NB4 (cell line): ENCODE results near the gene ADORA2B.
A peak's percentile ranks its signal among the peaks of the same experiment; 100 is the strongest.

Experiments used
- DNase-seq: peaks from one replicate; pipeline ENCODE4 v3.0.0; 2010; ENCODE audit warnings: low read depth
- H3K4me3 ChIP-seq: one replicate; pipeline ENCODE4 v1.5.1; 2011; ENCODE audit warnings: mild to moderate bottlenecking, low read depth, low read length, moderate library complexity
- MAX ChIP-seq: IDR thresholded peaks from 2 replicates; pipeline ENCODE4 v1.6.1; 2011; ENCODE audit warnings: low read depth, low read length
- MYC ChIP-seq: IDR thresholded peaks from 2 replicates; pipeline ENCODE4 v1.6.1; 2011; ENCODE audit warnings: low read depth, low read length
- POLR2A ChIP-seq: IDR thresholded peaks from 2 replicates; pipeline ENCODE4 v1.6.1; 2011; ENCODE audit warnings: mild to moderate bottlenecking; ENCODE audit not compliant: insufficient read length; ENCODE audit errors: extremely low read depth
- TF ChIP-seq, protein P1 (sequence below): IDR thresholded peaks from one replicate; pipeline ENCODE4 v1.5.1; 2012; ENCODE audit warnings: low read depth, low read length

ADORA2B gene

GRCh38 chr17:15920758-15921239, 24.1 kb upstream of the ADORA2B start:
- TF ChIP-seq POLR2A, result no peak
- no peak; the same call in 1 of the 2 replicates for TF ChIP-seq MAX
- TF ChIP-seq MYC, result no peak
- TF ChIP-seq, protein P1, sequence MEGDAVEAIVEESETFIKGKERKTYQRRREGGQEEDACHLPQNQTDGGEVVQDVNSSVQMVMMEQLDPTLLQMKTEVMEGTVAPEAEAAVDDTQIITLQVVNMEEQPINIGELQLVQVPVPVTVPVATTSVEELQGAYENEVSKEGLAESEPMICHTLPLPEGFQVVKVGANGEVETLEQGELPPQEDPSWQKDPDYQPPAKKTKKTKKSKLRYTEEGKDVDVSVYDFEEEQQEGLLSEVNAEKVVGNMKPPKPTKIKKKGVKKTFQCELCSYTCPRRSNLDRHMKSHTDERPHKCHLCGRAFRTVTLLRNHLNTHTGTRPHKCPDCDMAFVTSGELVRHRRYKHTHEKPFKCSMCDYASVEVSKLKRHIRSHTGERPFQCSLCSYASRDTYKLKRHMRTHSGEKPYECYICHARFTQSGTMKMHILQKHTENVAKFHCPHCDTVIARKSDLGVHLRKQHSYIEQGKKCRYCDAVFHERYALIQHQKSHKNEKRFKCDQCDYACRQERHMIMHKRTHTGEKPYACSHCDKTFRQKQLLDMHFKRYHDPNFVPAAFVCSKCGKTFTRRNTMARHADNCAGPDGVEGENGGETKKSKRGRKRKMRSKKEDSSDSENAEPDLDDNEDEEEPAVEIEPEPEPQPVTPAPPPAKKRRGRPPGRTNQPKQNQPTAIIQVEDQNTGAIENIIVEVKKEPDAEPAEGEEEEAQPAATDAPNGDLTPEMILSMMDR, result no peak
- H3K4me3 ChIP-seq, result no peak overlapping the region
- DNase-seq, result peak; percentile 90

GRCh38 chr17:15921640-15922039, 23.3 kb upstream of the ADORA2B start:
- TF ChIP-seq POLR2A, result no peak
- no peak for TF ChIP-seq MYC
- TF ChIP-seq, protein P1, result no peak
- no peak for TF ChIP-seq MAX
- no peak overlapping the region for H3K4me3 ChIP-seq
- no peak for DNase-seq

DNA sequence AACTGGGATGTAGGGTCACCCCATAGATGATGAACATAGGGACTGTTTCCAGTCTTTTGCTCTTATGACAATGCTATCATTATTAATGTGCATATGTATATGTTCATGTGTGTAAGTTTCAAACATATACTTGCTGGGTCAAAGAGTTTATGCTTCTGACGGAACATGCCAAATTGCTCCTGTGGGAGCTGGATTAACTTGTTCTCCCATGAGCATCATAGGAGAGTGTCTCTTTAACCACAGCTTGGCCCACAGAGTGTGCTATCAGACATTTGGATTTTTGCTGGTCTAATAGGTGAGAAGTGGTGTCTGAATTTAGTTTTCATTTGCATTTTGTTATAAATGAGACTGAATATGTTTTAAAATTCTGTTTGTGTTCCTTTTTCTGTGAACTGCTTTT, 22.3 kb upstream of the ADORA2B start:
- H3K4me3 ChIP-seq, result no peak overlapping the region
- TF ChIP-seq, protein P1, result no peak
- DNase-seq, result no peak

DNA sequence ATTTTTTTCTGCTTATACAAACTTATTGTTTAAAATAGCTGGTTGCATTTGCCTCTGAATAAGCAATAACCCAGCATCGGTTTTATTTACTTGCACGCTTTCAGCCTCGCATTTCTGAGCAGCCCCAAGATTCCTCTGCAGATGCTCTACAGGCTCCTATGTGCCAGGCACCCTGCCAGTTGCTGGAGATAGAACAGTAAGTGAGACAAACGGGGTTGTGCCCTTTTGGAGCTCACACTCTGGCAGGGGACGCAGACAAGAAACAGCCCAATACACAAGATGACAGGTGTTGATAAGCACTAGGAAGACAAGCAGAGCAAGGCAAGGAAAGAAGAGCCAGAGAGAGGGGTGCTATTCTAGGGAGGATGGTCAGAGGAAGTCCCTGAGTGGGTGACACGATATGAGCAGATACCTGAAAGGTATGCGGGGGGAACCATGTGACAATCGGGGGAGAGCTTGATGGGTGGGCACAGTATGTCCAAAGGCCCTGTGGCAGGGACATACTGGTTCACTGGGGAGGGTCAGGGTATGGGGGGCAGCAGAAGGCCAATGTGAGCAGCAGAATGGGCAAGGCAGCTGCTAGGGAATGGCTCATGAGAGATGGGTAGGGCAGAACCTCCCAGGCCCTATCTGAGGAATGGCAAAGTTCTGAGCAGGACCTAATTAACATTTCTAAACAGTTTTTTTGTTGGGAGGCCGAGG, 18.7 kb upstream of the ADORA2B start:
- no peak for DNase-seq
- no peak overlapping the region for H3K4me3 ChIP-seq
- TF ChIP-seq MYC (no peak), POLR2A (no peak), MAX (no peak)
- TF ChIP-seq, protein P1, result no peak

- H3K4me3 ChIP-seq, result peak overlapping the region; percentile 18
- DNase-seq, result no peak
- TF ChIP-seq, protein P1, result no peak
- TF ChIP-seq MYC (no peak), MAX (no peak), POLR2A (no peak)
These were observed 16.6 kb upstream of the ADORA2B start for GRCh38 chr17:15928286-15928785.
